Effector memory CD8-positive, alpha-beta T cell (primary cell): Measurements from ENCODE around the gene NR0B1.

ENCODE experiments used
- ATAC-seq: fragments of 150-1000 bp; cut with Tn5 transposase; replicated peaks from 2 replicates; pipeline ENCODE4 v1.10.0; 2021; ENCODE audit warnings: mild to moderate bottlenecking, moderate library complexity
- DNase-seq, 3 experiments: peaks; one replicate each; pipeline ENCODE4 v3.0.0; 2021
- H3K27ac Mint-ChIP-seq, 2 donors: one replicate each; pipeline ENCODE4 v1.8.0; 2022; ENCODE audit warnings: mild to moderate bottlenecking in 2 of 2, mixed read lengths in 2 of 2, moderate library complexity in 2 of 2
- H3K27me3 Mint-ChIP-seq, 2 donors: one replicate each; pipeline ENCODE4 v1.8.0; 2022; ENCODE audit warnings: mixed read lengths in 2 of 2
- H3K36me3 Mint-ChIP-seq: one replicate; pipeline ENCODE4 v1.8.0; 2022; ENCODE audit warnings: mild to moderate bottlenecking, moderate library complexity, mixed read lengths; ENCODE audit not compliant: insufficient read depth
- H3K4me1 Mint-ChIP-seq, 2 donors: one replicate each; pipeline ENCODE4 v1.8.0; 2022; ENCODE audit warnings: low read depth in 2 of 2, mixed read lengths in 2 of 2
- H3K4me3 Mint-ChIP-seq, 2 donors: one replicate each; pipeline ENCODE4 v1.8.0; 2022; ENCODE audit warnings: mild to moderate bottlenecking in 2 of 2, mixed read lengths in 2 of 2, moderate library complexity in 2 of 2
- H3K9me3 Mint-ChIP-seq, 2 donors: one replicate each; pipeline ENCODE4 v1.8.0; 2022; ENCODE audit warnings: mixed read lengths in 2 of 2

Gene NR0B1

DNA sequence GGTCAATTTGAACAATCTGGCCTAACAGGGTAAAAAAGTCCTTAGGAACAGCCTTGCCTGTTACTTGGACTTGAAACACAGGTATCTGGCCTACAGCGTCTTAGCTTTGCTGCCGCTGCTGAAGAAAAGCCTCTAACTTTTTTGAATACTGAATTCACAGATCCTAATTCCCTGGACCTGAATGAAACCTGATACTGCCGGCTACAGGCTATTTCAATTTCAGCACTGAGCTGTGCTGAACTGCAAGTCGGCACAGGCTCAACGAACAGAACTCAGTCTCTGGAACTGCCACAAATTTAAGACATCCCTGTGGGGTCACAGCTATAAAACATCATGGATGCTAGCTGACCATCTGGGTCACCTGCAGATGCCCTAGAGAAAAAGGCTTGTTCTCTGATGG lies 7.2 kb downstream of the NR0B1 start:
- H3K36me3 Mint-ChIP-seq, result no peaks in the 10 kb centered on the region
- H3K27me3 Mint-ChIP-seq, result no peaks in the 10 kb centered on the region
- H3K4me3 Mint-ChIP-seq, result no peak overlapping the region
- no peak for DNase-seq
- peaks cover 0 to 2% of the 10 kb centered on the region in 2 donors for H3K9me3 Mint-ChIP-seq
- no peak for ATAC-seq
- H3K27ac Mint-ChIP-seq, result no peak overlapping the region
- no peaks in the 10 kb centered on the region for H3K4me1 Mint-ChIP-seq

DNA sequence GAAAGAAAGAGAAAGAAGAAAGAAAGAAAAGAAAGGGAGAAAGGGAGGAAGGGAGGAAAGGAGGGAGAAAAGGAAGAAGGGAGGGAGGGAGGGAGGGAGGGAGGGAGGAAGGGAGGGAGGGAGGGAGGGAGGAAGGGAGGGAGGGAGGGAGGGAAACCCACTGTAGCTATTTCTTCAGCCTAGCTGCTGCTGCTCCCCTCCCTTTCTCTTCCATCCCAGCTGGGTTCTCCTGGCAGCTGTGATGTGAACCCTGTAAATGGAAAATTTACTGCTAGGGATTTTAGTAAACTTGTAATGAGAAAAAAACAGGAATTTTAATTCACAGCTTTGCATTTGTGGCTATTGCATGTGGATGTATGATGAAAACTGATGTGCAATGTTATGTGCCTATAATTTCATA lies 8.0 kb downstream of the NR0B1 start:
- no peak overlapping the region for H3K4me3 Mint-ChIP-seq
- ATAC-seq, result no peak
- H3K27ac Mint-ChIP-seq, result no peak overlapping the region
- H3K9me3 Mint-ChIP-seq, result peaks cover 2% of the 10 kb centered on the region in 2 donors
- H3K36me3 Mint-ChIP-seq, result no peaks in the 10 kb centered on the region
- H3K27me3 Mint-ChIP-seq, result no peaks in the 10 kb centered on the region
- no peaks in the 10 kb centered on the region for H3K4me1 Mint-ChIP-seq
- DNase-seq, result no peak

DNA sequence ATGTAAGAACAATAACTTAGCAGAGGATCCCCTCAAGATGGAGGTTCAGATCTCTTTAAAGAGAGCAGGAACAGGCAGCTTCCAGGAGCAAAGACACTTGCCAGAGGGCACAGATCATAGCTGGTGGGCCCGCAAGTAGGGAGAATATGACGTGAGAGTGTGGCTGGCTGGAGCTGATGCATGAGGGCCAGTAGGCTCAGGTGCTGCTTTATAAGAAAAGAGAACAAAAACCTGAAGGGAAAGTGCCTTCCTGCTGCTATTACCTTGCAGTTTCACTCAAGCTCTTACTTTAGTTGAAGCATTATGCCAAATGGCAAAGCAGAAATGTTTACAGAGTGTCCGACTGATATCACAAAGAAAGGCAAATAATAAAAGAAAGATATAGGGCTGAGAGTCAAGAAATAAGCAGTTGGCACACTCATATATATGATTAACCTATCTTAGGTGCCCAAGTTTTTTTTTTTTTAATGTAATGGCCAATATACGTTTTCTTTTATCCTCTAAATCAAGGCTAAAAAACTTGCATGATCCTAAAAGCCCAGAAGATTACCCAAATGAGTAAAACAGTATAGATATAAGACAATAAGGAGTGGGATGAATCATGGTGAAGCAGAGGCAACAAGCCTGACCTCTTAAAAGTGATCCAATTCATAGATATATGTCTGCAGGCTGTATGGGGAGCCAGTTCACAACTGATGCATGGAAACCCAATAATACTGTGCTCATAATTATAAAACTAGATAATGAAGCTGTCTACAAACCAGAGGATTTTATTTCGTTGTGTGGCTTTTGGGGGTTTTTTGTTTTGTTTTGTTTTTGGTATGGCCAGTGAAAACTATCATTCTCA lies 12.6 kb downstream of the NR0B1 start:
- Mint-ChIP-seq H3K4me3 (no peak overlapping the region), H3K9me3 (peaks cover 2 to 8% of the 10 kb centered on the region in 2 donors), H3K36me3 (no peaks in the 10 kb centered on the region), H3K27me3 (no peaks in the 10 kb centered on the region), H3K4me1 (no peaks in the 10 kb centered on the region), H3K27ac (no peak overlapping the region)
- DNase-seq (no peak), ATAC-seq (no peak)

DNA sequence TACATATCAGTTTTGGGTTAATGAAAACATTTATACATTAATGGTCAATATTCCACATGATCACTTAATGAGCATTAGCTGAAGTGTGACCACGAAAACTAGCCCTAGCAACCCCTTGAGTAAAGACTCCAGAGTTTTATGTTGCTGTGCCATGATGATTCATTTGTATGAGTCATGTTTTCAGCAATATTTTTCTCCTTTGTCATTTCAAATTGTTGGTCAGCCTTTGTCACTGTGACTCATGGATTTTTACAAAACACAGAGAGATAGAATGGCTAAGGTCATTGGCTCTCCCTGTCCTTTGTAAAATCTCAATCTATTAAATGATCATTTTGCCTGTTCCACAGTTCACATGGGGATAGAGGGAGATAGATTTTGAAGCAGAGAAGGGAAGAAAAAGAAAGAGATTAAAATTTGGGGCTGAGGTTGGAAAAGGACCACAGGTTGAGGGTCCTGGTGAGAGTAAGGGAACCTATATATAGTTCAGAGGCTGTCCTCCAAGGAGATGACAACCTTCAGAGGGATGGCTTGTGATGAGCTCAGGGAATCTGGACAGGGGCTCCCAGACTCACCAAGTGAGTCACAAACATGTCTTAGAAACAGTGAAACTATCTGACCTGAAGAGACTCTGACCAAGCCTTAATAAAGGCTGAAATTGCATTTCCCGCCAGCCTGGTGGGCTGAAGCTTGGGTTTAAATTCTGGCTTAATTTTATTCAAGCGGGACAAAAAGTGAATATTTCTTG lies 25.6 kb downstream of the NR0B1 start:
- no peak for ATAC-seq
- no peak overlapping the region for H3K4me3 Mint-ChIP-seq
- H3K36me3 Mint-ChIP-seq, result no peaks in the 10 kb centered on the region

DNA sequence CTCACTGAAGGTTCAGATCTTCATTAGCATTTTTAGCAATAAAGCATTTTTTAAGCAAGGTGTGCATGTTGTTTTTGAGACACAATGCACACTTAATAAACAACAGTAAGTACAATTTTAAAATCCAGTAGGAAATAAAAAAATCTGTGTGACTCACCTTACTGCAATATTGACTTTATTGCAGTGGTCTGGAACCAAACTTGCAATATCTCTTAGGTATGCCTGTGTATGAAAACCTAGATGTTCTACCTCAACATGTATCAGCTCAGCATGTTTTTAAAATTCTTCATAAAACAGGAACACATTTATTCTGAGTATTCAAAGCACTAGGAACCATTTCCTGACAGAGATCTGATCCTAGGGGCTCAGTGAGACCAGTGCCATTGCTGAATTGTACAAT lies 26.7 kb downstream of the NR0B1 start:
- DNase-seq, result no peak
- Mint-ChIP-seq H3K4me1 (no peaks in the 10 kb centered on the region), H3K27me3 (no peaks in the 10 kb centered on the region), H3K27ac (no peak overlapping the region), H3K4me3 (no peak overlapping the region), H3K9me3 (peaks cover 4 to 9% of the 10 kb centered on the region in 2 donors), H3K36me3 (no peaks in the 10 kb centered on the region)
- no peak for ATAC-seq

More for the DNA sequence above, 25.6 kb downstream of the NR0B1 start:
- Mint-ChIP-seq H3K27ac (no peak overlapping the region), H3K4me1 (no peaks in the 10 kb centered on the region), H3K27me3 (no peaks in the 10 kb centered on the region), H3K9me3 (peaks cover 4 to 9% of the 10 kb centered on the region in 2 donors)
- no peak for DNase-seq

DNA sequence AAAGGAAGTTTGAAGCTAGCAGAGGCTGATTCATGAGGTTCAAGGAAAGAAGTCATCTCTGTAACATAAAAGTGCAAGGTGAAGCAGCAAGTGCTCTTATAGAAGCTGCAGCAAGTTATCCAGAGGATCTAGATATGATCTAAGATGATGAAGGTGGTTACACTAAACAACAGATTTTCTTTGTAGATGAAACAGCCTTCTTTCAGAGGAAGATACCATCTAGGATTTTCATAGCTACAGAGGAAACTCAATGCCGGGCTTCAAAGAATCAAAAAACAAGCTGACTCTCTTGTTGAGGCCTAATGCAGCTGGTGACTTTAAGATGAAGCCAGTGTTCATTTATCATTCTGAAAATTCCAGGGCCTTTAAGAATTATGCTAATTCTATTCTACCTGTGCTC lies 28.8 kb downstream of the NR0B1 start:
- no peaks in the 10 kb centered on the region for H3K27me3 Mint-ChIP-seq
- H3K9me3 Mint-ChIP-seq, result peaks cover 4 to 9% of the 10 kb centered on the region in 2 donors
- no peaks in the 10 kb centered on the region for H3K4me1 Mint-ChIP-seq

DNA sequence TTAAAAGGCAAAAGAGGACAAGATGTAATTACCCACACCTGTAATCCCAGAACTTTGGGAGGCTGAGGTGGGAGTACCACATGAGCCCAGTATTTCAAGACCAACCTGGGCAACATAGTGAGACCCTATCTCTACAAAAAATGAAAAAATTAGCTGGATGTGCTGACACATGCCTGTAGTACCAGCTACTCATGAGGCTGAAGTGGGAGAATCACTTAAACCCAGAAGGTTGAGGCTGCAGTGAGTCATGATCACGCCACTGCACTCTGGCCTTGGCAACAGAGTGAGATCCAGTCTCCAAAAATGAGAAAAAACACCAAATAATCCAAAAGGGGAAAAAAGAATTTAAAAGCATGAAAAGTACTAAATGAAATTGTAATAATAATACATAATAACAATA lies 30.8 kb downstream of the NR0B1 start:
- Mint-ChIP-seq H3K4me1 (no peaks in the 10 kb centered on the region), H3K9me3 (peaks cover 2 to 6% of the 10 kb centered on the region in 2 donors), H3K27me3 (no peaks in the 10 kb centered on the region), H3K36me3 (no peaks in the 10 kb centered on the region), H3K4me3 (no peak overlapping the region), H3K27ac (no peak overlapping the region)
- no peak for DNase-seq
- no peak for ATAC-seq

More for the DNA sequence above, 28.8 kb downstream of the NR0B1 start:
- no peak overlapping the region for H3K27ac Mint-ChIP-seq
- H3K36me3 Mint-ChIP-seq, result no peaks in the 10 kb centered on the region
- no peak overlapping the region for H3K4me3 Mint-ChIP-seq
- DNase-seq (no peak), ATAC-seq (no peak)

DNA sequence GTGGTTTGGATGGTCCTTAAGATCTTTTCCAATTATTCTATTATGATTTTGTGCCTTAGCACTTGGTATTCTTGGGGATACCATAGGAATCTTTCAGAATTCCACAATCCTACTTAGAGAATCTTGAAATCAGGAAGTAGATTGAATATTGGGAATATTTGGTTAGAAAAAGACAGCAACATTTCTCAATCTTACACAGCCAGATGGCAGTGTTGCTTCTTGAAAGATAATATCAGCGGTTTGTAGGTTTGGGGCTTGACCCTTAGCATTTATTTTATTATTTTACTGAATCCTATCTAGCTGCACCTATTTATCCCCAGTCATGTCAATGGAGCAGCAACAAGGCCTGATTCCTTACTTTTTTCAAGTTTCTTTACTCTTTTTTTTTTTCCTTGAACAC lies 33.7 kb downstream of the NR0B1 start:
- no peaks in the 10 kb centered on the region for H3K27me3 Mint-ChIP-seq
- H3K9me3 Mint-ChIP-seq, result peaks cover 0 to 2% of the 10 kb centered on the region in 2 donors
- no peaks in the 10 kb centered on the region for H3K4me1 Mint-ChIP-seq
- H3K27ac Mint-ChIP-seq, result no peak overlapping the region
- ATAC-seq, result no peak
- no peak for DNase-seq
- no peak overlapping the region for H3K4me3 Mint-ChIP-seq
- H3K36me3 Mint-ChIP-seq, result no peaks in the 10 kb centered on the region

DNA sequence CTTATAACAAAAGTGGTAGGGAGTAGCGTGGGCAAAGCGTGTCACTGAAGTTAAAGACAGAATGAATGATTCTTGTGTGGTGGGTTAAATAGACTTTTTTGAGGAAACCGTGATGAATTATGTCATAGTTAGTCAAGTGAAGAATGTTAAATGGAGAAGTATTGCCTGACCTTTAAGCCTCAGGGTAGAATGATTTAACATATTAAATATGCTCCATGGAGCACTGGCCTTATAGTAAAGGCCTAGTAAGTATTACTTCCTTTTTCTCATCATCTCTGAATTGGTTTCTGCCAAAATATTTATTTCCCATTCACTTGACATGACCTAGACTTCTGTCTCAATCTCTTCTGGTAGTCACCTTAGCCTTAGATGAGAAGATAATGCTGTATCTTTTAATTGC lies 38.6 kb downstream of the NR0B1 start:
- H3K27me3 Mint-ChIP-seq, result no peaks in the 10 kb centered on the region
- no peak overlapping the region for H3K27ac Mint-ChIP-seq
- peaks cover 0 to 8% of the 10 kb centered on the region in 2 donors for H3K9me3 Mint-ChIP-seq
- H3K36me3 Mint-ChIP-seq, result no peaks in the 10 kb centered on the region
- no peak overlapping the region for H3K4me3 Mint-ChIP-seq
- DNase-seq (no peak), ATAC-seq (no peak)
- no peaks in the 10 kb centered on the region for H3K4me1 Mint-ChIP-seq

DNA sequence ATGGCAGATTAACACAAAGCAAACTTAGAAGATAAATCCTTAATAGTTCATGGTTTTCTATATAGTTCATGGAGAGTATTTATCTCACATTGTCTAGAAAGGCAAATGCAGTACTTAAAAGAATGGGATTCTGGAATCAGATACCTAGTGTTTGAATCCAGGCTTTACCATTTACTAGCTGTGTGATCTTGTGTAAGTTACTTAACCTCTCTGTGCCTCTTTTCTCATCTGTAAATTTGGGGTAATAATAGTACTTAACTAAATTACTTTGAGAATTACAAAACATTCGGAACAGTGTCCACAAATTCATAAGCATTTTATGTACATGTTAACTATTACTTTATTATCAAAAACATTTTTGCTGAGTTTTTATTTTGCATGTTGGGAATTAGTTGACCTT lies 46.4 kb downstream of the NR0B1 start:
- DNase-seq (no peak), ATAC-seq (no peak)
- H3K9me3 Mint-ChIP-seq, result peaks cover 0 to 2% of the 10 kb centered on the region in 2 donors
- no peaks in the 10 kb centered on the region for H3K36me3 Mint-ChIP-seq
- H3K4me1 Mint-ChIP-seq, result no peaks in the 10 kb centered on the region
- no peak overlapping the region for H3K4me3 Mint-ChIP-seq
- no peaks in the 10 kb centered on the region for H3K27me3 Mint-ChIP-seq
- H3K27ac Mint-ChIP-seq, result no peak overlapping the region

DNA sequence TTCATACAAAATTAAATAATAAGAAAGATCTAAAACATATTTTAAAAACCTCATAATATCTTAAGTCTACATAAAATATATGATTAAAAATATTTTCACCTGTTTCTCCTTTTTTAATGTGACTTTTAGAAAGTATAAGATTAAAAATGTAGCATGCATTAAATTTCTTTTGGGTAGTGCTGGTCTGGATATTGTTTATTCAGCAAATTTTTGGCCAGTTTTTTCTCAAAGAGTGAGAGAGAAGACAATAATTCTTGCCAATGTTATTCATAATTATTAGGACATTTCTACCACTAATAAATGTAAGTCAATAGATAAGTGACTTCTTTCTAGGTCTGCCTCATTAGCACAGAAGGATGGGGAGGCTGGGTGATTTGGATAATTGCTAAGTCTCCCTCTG lies 48.2 kb downstream of the NR0B1 start:
- no peak overlapping the region for H3K27ac Mint-ChIP-seq
- no peaks in the 10 kb centered on the region for H3K36me3 Mint-ChIP-seq
- no peak for DNase-seq
- no peak for ATAC-seq
- H3K9me3 Mint-ChIP-seq, result peaks cover 0 to 4% of the 10 kb centered on the region in 2 donors
- H3K4me3 Mint-ChIP-seq, result no peak overlapping the region
- no peaks in the 10 kb centered on the region for H3K27me3 Mint-ChIP-seq
- no peaks in the 10 kb centered on the region for H3K4me1 Mint-ChIP-seq

DNA sequence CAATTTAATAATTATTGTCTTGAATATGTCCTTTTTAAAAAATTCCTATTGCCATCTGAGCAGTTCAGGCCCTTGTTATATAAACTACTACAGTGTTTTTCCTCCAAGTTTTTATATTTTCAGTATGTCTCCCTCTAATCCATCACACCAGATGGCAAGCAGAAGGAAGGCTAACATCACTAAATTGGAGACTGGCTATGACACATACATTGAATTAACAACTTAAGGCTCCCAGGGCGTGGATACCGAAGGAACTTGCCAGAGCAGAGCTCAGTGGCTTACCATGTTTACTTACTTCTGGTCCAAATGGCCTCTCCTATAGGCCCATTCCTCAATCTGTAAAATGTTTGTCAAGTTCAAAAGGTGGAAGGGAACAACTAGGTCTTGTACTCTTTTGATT lies 49.3 kb downstream of the NR0B1 start:
- ATAC-seq (no peak), DNase-seq (no peak)
- Mint-ChIP-seq H3K27ac (no peak overlapping the region), H3K4me3 (no peak overlapping the region), H3K4me1 (no peaks in the 10 kb centered on the region), H3K9me3 (peaks cover 0 to 4% of the 10 kb centered on the region in 2 donors), H3K36me3 (no peaks in the 10 kb centered on the region), H3K27me3 (no peaks in the 10 kb centered on the region)
